IMR-90 (cell line): ENCODE measurements around the gene VAC14.

Experiments
- CTCF ChIP-seq: conservative IDR thresholded peaks from 2 replicates; pipeline ENCODE4 v1.5.1; 2012; ENCODE audit warnings: mild to moderate bottlenecking, low read depth, low read length, improper control_type of control experiment
- MXI1 ChIP-seq: IDR thresholded peaks from 2 replicates; pipeline ENCODE4 v1.6.1; 2012; ENCODE audit warnings: low read depth, mild to moderate bottlenecking, low read length, moderate library complexity, borderline replicate concordance
- NFE2L2 ChIP-seq: fragments of 150-350 bp; IDR thresholded peaks from 2 replicates; pipeline ENCODE4 v1.6.1; 2016; ENCODE audit warnings: low read depth, mild to moderate bottlenecking, low read length

DNA sequence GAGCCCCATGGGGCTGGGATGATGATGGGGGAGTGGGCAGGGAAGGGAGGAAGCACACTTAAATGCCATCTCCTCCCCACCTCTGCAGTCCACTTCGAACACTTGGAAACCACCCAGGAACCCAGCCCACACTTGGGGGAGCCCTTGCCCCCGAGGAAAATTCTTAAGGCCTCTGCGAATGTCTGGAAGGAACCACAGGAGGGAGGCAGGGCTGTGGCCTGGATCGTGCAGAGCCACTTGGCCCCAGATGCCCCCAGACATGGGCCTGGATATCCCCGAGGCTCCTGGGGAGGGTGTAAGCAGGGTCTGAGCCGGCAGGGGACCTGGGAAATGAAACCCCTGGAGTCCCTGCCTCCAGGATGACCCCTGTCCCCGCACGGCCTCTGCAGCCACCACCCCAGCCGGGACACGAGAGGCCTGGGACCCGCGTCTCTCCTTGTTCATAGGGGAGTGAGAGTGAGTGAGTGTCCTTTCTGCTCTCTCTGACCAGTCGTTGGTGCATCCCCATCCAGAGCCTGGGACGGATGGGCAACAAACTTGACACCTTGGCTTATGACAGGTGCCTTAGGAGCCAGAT is 103.3 kb downstream of the VAC14 start:
- TF ChIP-seq CTCF (no peak), MXI1 (no peak), NFE2L2 (no peak)
